HG03095 (cell line): ENCODE measurements around the gene CRLF1.

Experiments
- ATAC-seq: cut with Tn5 transposase; IDR thresholded peaks from one replicate; pipeline ENCODE4 v1.9.1; 2021; ENCODE audit warnings: moderate library complexity; ENCODE audit not compliant: unreplicated experiment

The CRLF1 gene, protein sequence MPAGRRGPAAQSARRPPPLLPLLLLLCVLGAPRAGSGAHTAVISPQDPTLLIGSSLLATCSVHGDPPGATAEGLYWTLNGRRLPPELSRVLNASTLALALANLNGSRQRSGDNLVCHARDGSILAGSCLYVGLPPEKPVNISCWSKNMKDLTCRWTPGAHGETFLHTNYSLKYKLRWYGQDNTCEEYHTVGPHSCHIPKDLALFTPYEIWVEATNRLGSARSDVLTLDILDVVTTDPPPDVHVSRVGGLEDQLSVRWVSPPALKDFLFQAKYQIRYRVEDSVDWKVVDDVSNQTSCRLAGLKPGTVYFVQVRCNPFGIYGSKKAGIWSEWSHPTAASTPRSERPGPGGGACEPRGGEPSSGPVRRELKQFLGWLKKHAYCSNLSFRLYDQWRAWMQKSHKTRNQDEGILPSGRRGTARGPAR

DNA sequence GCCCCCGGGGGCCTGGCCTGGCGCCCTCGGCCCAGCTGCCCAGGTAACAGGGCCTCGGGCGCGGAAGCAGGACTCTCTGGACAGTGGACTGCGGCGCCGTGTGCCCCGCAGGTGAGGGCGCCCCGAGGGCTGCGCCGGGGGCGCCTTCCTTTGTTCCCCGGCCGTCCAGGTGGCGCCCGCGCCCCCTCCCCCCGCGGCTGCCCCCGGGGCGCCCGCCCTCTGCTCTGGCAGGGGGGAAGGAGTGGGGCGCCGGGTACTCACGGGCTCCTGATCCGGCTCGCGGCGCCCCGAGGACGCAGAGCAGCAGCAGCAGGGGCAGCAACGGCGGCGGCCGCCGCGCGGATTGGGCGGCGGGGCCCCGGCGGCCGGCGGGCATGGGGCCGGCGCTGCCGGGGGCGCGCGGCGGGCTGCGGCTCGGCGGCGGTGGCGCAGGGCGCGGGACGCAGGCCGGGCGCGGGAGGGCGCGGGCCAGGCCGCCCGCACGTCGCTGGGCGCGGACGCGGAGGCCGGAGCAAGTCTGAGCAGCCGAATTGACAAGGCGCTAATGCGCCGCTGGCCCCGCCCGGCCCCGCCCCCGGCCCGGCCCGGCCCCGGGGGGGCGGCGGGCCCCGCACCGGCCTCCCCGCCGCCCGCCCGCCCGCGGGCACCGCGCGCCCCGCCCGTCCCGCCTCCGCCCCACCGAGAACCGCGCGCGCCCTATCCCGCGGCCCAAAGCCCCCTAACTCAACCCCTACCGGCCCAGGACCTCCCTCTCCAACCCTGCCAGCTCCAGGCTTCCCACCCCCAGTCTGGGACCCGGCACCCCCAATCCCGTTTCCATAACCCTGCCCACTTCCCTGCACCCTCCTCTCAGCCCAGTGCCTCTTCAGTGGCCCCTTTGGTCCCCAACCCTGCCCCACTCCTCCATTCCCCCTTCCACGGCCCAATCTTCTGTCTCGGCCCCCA is at the start of gene CRLF1:
CRLF1 (minus strand) TSS at position 519 of the 945 bp plus-strand sequence; CDS start at position 376, 143 bp downstream.
- ATAC-seq: no peak

DNA sequence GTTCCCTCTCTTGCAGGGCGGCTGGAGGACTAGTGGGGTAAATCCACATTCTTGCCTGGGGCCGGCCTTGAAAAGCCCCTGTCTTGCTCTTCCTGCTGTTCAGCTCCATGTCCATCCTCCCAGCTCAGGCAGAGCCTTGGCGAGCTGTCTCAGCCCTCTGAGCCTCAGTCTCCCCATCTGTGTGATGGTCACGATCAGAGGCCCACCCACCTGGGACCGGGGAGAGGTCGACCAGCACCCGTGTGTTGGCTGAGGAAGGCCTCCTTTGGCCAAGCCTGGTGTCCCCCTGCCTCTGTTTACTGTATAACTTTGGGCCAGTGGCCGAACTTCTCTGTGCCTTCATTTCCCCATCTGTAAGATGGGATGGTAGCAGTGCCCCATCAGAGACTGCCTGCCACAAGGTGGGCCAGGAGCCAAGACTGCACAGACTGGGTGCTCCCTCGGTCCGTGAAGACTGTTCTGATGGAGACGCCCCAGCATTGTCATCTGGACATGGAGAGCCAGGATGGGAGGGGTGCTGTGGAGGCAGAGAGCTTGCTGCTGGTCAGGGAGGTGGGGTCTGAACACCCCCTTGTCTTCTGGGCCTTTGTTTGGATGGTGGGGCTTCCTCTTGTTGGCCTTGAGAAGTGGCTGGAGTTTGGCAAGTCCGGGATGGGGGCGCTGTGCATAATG is 48.7 kb upstream of the CRLF1 start:
- ATAC-seq: no peak

DNA sequence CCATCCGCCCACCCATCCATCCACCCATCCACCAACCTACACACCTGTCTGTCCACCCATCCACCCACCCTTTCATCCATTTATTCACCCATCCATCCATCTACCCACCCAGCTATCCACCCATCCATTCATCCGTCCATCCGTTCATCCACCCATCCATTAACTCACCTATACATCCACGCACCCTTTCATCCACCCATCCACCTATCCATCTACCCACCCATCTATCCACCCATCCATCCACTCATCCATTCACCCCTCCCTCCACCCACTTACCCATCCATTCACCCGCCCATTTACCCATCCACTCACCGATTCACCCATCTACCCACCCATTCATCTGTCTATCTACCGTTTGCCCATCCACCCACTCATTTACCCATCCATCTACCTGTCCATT is 47.9 kb upstream of the CRLF1 start:
- no peak for ATAC-seq

DNA sequence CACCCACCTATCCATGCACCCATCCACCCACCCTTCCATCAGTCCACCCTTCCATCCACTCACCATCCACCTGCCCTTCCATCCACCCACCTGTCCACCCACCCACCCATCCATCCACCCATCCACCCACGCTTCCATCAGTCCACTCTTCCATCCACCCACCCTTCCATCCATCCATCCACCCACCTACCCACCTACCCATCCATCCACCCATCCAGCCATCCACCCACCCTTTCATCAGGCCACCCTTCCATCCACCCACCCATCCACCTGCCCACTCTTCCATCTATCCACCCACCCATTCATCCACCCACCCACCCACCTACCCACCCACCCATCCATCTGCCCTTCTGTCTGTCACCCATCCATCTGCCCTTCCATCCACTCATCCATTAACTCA is 47.3 kb upstream of the CRLF1 start:
- ATAC-seq: no peak

DNA sequence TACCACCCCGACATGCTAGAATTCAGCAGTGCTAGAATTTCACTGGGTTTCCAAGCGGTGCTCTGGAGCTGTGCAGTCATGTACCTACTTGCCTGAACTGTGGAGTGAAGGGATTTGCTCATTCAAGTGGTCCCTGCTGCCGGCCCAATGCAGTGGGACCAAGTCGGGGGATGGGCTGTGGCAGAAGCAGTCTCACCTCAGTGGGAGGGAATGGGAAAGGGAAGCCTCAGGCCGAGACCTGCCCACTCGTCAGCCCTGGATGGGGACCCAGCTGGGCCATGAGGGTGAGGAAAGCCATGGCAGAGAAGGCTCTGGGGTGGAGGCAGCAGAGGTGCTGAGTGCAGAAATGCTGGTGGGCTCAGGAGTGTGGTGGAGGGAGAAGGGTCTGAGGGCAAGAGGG is 45.1 kb upstream of the CRLF1 start:
- no peak for ATAC-seq

DNA sequence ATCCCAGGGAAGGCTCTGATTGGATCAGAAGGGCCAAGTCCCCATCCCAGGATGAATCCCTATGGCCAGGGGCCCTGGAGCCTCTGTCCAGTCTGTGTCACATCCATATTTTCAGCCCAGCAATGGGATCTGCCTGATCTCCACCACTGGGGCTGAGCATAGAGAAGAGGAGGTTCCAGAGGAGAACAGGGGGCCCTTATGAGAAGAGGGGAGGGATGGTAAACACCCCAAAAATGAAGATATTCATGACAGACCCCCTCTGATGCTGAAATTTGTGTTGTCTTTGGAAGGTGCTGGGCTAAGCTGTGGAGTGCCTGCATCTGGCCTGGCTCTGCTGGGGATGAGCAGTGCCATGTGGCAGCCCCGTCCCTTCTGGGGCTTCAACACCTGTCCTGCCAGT is 44.7 kb upstream of the CRLF1 start:
- no peak for ATAC-seq

DNA sequence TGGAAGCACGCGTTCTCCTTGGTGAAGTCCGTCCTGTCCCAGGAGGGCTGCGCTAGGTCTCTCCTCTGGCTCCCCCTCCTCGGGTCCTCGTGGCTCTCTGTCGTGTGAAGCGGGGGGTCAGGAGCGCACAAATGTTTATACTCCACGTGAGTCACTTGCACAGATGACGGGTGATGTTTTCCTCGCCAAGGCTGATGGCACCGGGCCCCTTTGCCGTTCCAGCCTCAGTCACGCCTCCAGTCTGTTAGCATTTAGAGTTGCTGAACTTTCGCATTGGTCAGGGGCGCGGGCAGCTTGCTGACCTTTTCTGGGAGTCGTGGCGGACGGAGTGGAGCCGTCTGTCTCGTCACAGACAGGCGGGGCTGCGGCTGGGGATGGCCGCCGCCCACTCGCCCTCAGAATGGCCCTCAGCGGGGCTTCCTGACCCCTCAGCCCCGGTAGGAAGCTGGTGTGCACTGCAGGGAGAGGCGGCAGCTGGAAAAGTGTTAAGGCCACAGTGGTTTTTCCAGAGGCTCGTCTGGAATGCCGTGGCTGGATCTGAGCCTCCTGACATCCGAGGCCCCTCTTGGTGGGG is 44.0 kb upstream of the CRLF1 start:
- no peak for ATAC-seq

DNA sequence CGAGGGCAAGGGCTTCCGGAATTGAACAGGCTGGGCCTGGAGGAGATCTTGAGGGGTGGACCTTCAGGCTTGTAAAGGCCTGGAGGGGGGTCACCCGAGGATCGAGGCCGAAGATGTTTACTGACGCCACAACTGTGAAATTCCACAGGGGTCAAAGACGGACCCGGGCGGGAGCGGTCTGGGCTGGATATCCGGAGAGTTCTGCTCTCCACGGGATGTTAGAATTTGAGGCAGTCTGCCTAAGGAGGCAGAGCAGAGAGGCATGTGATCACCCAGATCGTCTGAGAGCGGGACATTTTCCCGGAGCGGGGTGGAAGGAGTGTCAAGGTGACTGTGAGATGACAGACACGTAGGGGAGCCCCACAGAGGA is 43.4 kb upstream of the CRLF1 start:
- ATAC-seq: no peak

DNA sequence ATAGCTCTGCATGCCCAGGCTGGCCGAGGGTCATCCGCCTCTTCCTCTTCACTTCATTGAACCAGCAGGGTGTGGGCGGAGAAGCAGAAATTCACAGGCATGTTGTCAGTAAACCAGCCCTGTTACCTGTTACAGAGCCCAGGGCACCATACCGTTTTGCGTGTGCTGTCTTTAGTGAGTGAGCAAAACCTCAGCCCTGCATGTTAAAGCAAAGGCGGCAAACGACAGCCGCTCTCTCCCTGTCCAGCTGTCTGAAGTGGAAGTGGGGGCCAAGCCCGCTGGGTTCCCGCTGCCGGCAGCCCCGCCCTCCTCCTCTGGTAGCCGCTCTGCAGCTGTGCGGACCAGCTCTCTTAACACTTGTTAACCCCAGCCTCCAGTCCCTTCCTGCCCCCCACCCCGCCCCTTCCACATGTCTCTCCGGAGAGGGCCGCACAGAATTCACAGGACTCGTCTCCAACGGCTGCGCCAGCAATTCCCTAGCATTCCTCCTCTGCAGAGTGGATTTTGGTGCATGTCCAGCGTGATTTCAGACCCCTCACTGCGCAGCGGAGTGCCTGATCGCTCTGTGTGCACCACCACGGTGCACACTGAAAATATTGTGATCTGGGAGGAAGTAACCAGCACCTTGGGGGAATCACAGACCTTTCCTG is 42.9 kb upstream of the CRLF1 start:
- ATAC-seq: no peak

DNA sequence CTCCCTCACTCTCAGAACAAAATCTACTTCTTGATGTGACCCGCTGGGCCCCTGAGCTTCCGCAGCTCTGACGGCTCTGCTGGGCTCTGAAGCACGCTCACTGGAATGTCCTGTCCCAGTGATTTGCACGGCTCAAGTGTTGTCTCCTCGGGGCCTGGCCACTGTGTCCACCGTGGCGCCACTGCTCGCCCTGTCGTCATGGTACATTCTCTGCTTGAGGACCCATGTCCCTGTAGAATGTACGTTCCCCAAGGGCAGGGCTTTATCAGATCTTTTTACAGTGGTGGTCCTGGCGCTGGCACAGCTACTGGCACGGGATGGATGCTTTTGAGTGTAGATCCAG is 42.3 kb upstream of the CRLF1 start:
- no peak for ATAC-seq

DNA sequence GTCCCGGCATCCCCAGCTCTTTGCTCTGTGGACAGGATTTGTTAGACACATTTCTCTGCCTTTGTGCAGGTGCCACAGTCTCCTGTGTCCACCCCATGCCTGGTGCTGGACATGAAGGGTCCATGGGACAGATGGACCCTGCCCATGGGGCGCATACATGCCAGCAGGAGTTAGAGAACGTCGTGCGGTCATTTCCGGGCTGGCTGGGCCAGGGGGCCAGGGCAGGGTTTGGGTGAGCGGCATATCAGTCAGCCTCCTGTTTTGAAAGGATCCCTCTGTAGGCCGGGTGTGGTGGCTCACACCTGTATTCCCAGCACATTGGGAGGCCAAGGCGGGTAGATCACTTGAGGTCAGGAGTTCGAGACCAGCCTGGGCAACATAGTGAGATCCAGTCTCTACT is 41.2 kb upstream of the CRLF1 start:
- ATAC-seq: no peak

DNA sequence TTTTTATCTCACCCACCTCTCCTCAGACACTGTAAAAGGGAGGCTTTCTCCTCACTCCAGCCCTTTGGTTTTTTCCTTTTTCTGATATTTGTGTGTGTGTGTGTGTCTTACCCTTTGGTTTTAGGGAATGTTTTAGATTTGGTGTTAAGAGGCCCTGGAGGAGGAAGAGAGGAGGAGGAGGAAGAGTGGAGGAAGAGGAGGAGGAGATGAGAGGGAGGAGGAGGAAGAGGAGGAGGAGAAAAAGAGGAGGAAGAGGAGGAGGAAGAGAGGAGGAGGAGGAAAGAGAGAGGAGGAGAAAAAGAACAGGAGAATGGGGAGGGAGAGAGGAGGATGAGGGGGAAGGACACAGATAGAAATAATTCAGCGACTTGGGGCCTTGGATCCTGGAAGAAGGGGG is 40.8 kb upstream of the CRLF1 start:
- no peak for ATAC-seq

DNA sequence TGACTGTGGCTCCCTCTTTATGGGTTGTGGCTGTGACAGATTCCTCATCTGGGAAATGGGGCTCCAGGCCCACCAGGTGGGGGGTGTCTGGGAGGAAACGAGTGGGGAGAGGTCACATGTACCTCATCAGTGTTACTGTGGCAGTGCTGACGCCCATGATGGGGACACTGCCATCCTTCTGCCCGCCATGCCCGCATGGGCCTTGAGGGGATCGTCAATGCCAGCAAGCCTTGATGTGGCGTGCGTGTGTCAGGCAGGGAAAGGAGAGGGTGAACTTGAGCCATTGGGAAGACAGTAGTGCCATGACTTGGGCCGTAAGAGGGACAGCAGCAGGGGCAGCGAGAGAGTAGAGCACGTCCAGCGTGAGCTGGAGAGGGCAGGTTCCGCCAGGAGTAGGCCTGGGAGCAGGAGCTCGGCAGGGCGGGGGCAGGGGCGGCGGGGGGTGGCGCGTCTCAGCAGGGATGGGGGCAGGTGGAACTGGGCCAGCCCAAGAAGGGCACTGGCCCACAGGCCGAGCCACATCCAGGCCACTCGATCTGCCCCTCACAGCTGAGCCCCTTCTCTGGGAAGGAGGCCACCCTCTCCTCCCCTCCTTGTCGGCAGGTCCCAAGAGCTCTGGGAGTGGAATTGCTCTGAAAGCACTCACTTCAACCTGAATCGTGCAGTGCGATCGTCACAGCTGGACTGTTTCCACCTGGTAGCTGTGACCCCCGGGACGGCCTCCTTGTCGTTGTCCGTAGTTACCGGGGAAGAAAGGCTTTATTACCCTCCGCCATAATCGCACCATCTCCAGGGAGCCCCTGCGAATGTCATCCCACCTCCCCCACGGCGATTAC is 40.2 kb upstream of the CRLF1 start:
- ATAC-seq: no peak

DNA sequence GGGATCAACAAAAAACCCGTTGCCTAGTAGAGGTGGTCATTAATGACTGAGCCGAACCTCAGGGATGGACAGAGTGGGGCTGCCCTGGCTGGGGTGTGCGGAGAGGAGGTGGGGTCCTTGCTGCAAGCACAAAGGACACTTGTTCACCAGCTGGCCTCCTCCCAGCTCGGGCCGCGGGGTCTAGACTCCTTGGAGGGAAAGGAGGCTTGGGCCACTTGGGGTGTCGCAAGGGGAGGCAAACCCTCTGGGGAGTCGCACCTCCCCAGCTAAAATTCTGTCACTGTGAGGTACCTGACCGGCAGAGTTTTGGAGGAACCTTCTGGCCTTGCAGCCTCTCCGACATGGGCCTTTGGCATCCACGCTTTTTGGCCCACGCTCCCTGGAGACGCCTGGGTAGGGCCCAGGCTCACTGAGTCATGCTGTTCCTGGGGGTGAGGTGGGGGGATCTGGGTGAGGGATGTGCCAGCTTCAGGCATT is 38.5 kb upstream of the CRLF1 start:
- ATAC-seq: no peak

DNA sequence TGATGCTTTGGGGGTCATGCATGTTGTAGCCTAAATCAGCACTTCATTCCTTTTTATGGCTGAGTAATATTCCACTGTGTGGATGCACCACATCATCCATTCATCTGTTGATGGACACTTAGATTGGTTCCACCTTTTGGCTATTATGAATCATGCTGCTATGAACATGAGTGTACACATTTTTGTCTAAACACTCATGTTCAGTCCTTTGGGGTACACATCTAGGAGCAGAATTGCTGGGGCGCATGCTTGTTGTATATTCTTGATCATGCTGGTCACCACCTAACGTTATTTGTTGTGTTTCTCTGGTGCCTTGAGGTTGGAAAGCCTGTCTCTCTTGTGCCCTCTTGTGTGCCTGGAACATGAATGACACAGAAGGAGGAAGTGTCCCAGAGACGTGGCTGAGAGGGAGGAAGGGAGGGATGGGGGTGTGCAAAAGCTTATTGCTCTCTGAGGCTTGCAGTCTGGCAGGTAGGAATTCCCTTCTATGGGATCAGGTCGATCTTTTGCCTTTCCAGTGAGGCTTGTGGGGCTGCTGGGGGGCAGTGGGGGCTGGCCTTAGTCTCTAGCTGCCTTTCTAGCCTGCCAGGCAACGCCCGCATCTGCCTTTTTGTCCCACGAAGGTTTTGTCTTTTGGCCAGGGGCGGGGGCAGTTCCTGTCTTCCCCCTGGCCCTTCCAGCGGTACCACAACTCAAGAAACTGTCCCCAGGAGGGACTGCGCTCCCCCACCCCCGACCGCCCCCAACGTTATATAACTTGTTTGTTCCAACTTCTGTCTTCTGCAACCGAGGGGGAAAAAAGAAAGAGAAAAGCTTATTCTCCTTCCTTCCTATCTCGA is 37.8 kb upstream of the CRLF1 start:
- ATAC-seq: no peak

DNA sequence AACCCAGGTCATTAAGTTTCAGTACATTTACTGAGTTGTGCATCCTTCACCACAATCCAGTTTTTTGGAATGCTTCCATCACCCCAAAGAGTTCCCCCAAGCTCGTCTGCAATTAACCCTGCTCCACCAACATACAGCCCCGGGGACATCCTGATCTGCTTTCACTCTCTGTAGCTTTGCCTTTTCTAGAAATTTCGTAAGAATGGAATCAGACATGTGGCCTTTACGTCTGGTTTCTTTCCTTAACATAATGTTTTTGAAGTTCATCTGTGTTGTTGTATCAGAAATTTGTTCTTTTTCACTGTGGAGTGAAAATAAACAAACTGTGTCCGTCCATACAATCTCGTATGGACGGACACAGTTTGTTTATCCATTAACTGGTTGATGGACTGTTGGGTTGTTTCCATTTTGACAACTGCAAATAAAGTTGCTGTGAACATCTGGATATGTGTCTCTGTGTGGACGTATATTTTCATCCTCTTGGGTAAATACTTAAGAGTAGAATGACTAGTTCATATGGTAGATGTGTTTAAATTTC is 33.2 kb upstream of the CRLF1 start:
- ATAC-seq: no peak

DNA sequence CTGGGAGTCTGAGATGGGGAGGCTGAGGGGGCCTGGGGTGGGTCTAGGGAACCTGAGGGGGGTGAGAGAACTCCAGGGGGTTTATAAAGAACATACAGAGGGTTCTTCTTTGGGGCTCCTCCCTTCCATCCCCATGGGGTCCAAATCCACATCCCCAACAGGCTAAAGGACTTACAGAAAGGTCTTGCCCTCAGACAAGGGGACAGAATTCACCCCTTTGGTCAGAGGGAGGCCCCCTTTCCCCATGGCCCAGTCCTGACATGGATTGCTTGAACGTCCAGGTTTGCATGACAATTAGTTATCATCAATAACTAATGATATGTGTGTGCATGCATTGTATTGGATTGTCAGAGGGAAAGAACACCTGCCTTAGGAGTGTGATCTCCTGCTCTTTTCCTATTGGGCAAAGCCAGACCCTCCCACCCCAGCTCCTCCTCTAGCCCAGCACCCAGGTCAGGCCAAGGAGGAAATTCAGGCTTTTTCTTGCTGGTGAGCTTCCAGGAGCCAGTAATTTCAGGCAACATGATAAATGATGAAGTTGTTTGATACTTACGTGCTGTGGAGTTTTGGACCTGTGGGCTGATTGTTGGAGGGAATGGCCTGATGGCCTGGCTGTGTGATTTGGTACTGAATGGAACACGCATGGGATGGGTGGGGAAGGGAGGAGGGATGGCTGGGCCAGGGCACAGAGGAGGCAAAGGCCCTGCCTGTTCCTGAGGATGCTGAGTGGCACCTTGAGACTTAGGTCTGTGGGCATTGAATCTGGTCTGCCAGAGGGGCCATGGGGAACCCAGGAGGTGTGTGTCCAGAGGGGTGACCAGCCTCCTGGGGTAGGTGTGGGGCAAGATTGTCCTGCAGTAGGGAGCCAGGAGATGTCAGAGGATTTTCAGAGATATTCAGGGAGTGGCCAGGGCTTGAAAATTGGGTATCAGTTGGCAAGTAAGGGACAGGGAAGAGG is 31.4 kb upstream of the CRLF1 start:
- ATAC-seq: no peak
